GM18951 (cell line): ENCODE data around the gene MRPL20.

Experiments
- POLR2A ChIP-seq: IDR thresholded peaks from 4 replicates; pipeline ENCODE4 v1.6.1; 2011; ENCODE audit warnings: mild to moderate bottlenecking; ENCODE audit not compliant: insufficient read length, insufficient read depth; ENCODE audit errors: extremely low read depth
- in situ Hi-C: fragments of 300-500 bp; cut with MboI; formaldehyde crosslinking; loops from one replicate; pipeline ENCODE4 v1.12.0; 2022; ENCODE audit warnings: low sequenced_read_pairs, mixed read lengths, inconsistent platforms; ENCODE audit not compliant: unreplicated experiment

The MRPL20 gene

DNA sequence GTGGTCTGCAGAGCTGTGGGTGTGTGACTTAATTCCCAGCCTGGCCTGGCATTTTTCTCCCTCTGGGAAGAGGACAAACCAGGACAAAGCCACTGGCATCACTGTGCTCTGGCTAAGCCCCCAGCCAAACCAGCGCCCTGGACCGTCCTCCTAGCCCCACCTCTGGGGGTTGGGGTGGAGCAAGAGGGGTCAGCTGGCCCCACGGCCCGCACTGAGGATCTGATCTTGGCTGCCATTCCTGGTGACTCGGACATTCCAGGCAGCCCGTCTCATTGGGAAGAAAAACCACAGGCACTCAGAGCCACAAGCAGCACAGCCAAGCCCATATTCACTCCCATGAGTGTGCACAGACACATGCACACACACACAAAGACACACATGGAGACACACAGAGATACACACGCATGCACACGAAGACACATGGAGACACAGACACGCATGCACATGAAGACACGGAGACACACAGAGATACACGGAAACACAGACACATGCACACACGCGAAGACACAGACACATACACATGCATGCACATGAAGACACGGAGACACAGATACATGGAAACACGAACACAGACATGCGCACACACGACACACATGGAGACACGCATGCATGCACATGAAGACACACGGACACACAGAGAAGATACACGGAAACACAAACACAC, 46.5 kb downstream of the MRPL20 start:
- in situ Hi-C loops = no loop called here
- no peak for TF ChIP-seq POLR2A

DNA sequence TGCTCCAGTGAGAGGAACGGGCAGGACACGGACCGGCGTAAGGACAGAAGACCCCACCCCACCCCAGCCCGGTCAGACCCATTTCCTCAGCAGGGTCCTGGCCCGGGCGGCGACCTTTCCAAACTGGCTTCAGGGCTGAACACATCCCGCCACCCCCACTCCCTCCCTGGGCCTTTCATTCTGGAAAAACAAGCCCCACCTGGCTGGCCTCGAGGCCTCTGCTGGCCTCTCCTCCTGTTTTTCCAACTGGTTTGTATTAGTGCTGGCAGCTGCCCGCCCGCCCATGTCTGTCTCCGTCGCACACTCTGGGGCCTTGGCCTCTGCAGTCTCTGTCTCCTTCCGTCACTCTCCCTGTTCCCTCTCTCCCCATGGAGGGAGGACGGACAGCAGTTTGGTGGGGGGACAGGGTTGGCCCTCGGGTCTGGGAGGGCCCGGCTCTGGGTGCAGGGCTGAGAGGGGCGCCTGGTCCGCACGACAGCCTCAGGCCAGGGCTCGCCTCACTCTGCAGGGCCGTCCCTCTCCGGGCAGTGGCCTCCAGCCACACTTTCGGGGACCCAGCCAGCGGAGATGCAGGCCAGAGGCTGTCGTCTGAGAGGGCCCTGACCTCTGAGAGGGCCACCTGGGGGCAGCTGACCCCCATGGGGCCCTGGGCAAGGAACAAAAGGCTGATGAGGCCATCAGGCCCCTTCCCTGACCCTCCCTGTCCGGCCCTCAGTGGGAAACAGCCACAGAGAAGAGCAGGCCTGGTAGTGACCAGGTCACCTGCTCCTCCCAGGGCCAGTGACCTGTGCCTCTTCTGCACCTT, 47.2 kb downstream of the MRPL20 start:
- TF ChIP-seq POLR2A = no peak
- in situ Hi-C loops = no loop called here

DNA sequence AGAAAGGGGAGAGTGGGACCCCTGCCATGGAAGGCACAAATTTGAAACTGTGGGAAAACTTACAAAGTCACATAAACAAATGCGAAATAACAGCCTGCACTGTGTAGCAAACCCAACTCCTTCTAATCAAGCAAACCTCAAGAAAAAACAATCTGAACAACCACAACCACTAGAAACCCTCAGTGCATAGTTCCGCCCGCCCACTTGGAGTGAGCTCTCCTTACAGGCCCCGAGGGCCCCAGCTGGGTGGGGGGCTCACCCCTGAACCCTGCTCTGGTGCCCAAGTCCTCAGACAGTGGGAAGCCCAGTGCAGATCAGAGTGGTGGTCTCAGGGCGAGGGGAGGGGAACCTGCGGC, 47.8 kb downstream of the MRPL20 start:
- in situ Hi-C loops = no loop called here
- no peak for TF ChIP-seq POLR2A

DNA sequence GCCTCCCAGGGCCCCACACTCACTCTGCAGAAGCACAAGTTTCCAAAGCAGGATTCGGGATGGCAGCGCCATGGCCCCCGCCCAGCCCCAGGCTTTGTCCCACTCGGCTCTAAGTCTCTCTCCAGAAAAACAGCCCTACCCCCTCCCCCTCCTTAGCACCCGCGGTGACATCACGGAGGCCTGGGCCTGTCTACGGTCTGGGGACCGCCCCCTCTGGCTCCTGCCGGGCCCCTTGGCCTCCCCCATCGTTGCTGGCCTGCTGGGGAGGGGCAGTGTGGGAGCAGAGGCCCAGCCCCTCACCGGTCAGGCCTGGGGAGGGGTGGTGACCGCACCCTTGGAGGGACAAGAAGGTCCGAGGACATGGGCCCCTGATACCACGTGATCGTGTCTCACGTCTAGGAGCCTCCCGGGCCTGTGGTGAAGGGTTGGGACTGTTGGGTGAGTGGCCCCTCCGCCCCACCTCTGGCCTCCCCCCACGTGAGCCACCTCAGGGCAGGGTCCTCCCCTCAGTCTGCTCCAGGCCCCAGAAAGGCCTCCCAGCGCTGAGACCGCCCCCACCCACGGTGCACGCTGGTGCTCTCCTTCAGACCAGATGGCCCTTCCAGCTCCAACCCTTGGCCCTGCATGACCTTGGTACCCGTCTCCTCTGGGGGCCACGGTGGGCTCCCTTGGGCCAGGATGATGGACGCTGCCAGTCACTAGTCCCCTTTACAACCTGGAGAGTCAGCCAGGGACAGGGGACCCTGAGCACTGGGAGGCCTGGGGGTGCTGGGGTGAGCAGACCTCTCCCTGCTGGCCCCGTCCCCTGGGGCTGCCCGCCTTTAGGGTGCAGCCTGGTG, 48.4 kb downstream of the MRPL20 start, which contains the start of gene MXRA8:
Gene MXRA8 (minus strand): TSS at position 123 of the 839 bp plus-strand sequence. CDS start 51 bp downstream, at position 72.
- in situ Hi-C loops = no loop called here
- TF ChIP-seq POLR2A = no peak

DNA sequence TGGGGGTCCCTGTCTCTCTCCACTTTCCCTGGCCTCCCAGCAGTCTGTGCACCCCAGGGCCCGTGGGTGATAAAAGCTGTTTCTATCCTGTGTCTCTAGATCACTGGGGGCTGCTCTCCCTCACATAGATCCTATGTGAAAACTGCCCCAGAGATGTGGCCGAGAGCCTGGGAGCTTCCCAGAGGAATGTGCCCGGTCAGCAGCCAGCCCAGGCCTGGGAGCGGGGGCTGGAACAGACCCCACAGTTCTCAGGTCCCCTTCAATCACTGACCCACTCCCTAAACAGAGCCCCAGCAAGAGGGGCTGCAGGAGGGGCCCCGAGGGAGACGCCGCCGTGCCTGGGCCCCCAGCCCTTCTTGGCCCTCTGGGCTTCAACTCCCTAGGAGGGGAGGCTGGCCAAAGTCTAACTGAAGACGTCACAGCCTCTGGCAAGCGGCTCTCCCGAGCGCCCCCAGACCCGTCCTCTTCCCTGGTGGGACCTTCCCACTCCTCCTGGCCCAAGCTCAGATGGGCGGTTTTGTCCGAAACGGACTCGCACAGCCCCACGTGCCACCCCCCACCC, 49.1 kb downstream of the MRPL20 start:
- no peak for TF ChIP-seq POLR2A
- in situ Hi-C loops = no loop called here

DNA sequence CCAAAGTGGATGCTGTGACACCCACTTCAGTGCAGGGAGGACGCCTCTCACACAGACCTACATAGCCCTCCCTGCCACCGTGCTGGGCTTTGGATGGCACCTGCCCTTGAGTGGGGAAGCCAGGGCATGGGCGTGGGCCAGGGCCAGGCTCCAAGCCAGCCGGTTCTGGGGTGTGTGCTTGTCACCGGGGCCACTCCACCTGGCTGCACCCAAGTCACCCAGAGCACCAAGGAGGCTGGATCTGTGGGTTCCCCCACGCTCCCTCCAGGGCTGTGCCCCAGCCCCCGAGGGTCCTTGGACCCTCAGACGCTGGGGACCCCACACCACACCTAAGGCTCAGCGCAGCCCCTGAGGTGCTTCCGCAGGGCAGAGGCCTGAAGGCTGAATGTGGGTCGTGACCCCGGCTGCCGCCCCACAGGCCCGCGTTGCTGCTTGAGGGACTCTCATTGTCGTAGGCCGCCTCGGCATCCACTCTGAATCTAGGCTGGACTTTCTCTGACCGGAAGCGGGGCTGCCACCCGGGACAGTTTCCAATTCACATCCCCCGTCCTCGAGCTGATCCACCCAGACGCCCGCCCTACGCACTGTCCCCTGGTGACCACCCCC, 50.2 kb downstream of the MRPL20 start:
- TF ChIP-seq POLR2A = no peak

DNA sequence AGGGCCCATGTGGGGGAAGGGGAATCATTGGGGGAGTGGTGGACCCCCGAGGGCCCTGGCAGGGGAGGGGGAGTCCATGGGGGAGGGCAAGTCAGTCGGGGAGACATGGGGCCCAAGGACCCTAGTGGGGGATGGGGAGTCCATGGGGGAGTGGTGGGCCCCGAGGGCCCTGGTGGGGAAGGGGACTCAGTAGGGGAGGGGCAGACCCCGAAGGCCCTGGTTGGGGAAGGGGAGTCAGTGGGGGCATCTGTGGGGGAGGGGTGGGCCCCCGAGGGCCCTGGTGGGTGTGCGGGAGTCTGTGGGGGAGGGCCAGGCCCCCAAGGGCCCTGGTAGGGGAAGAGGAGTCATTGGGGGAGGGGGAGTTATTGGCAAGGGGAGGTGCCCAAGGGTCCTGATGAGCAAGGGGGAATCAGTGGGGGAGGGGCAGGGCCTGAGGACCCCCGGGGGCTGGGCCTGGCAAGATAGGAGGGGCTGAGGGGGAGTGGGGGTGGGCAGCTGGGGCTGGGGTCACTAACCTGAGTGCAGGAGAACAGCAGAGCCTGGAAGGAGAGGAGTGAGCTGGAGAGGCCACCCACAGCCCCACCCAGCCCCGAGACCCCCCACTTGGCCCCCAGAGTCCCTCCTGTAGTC, 50.8 kb downstream of the MRPL20 start:
- in situ Hi-C loops = no loop called here
- no peak for TF ChIP-seq POLR2A

More for the DNA sequence above, 50.2 kb downstream of the MRPL20 start:
- in situ Hi-C loops = no loop called here

DNA sequence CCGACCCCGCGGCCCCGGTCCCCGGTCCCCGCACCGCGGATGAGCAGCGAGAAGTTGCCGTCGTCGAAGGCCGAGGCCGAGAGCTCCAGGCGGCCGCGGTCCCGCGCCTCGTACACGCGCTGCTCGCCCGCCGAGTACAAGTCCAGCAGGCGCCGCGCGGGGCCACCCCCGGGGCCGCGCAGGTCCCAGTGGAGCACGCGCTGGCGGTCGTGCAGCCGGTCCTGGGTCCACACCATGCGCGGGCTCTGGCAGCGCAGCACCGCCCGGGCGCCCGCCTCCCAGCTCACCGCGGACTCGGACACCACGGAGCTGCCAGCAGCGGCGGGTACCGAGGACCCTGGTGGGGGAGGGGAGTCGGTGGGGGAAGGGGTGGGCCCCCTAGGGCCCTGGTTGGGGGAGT, 51.7 kb downstream of the MRPL20 start:
- TF ChIP-seq POLR2A = no peak
- in situ Hi-C loops = no loop called here

DNA sequence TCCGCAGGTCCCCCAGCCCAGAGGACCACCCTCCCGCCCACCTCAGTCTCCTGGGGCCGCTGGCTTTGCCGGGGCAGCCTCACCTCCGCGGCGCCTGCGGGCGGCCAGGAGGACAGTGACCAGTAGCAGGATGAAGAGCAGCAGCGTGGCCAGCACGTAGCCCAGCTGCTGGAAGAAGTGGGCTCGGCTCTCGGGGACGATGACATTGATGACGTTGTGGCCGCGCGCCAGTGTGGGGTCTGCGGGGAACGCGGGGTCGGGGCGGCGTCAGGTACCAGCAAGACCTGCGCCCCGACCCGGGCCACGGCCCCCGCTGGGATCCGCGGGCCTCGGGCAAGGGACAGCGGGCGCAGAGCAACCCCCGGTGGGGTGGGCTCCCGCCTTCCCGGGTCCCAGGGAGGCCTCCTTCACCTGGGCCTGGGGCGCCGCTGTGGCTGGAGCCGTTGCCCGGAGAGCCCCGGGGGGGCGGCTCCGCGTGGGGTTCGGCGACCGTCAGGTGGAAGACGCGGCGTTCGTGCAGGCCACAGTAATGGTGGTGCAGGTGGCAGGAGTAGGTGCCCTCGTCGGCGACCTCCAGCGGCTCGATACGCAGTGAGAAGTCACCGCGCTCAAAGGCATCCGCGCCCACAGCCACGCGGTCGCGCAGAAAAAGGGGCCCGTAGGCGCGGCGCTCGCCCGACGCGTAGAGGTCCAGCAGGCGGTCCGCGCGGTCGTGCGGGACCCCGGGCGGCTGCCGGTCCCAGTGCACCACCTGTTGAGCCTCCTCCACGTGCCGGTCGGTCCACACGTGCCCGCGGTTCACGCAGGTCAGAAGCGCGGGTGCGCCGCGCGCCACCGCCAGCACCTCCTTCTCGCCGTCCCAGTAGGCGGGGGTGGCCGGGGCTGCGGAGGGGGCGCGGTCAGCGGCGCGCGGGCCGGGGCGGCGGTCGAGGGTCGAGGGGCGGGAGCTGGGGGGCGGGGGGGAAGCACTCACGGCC, 52.5 kb downstream of the MRPL20 start:
- TF ChIP-seq POLR2A = no peak
- in situ Hi-C loops = no loop called here

DNA sequence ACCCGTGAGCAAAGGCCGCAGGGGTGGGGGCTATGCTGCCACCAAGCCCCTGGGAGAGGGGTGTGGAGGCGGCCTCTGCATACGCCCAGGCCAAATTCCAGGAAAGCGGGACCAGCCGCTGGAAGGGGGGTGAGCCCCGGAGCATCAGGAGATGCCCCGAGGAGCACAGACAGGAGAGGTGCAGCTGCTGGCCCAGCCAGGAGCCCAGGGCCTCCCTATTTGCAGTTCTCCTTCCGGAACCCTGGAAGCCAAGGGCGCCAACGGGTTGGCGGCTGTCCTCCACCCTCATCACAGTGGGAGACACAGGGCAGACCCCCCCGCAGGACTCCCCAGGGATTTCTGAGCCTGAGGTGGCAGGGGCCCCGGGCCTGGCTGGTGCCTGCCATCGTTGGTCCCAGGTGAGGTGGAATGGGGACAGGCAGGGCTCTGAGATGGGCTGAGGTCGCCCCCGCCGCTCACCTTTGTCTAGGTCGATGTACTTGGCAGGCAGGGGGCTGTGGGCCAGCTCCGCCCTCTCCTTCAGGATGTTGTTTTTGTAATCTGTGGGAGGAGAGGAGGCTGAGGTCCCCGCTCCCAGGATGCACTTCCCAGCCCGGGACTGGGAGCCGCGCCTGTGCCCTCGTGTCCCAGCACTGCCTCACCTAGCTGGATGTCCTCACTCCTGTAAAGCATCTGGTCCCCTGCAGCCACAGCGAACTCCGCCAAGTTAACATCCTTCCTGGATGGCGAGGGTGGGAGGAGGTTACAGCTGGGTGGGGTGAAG, 53.5 kb downstream of the MRPL20 start:
- in situ Hi-C loops = no loop called here
- TF ChIP-seq POLR2A = no peak
